Calu3 (cell line): ENCODE results near the gene ENPP3. TPM values are rescaled to one million over a fixed set of nuclear protein-coding genes. Genes with fewer than 3 reads are reported as not detected.

Experiments
- BruUV-seq: library from RNA; stranded (reverse); fragments of 400-500 nt; replicated peaks from 2 replicates; lab custom pipeline; 2021; lab: Mats Ljungman, UMichigan
- CTCF ChIA-PET: fragments of 300-600 bp; sonication (Branson Sonifier 250); formaldehyde crosslinking; loops from one replicate; lab custom pipeline; 2022; ENCODE audit warnings: antibody characterized with exemption; lab: Charles Lee
- DNase-seq: peaks from one replicate; pipeline ENCODE4 v3.0.0; 2022
- H3K27ac Mint-ChIP-seq: one replicate; pipeline ENCODE4 v1.8.0; 2022; ENCODE audit warnings: mixed read lengths; ENCODE audit not compliant: unreplicated experiment
- H3K27me3 Mint-ChIP-seq: one replicate; pipeline ENCODE4 v1.8.0; 2022; ENCODE audit warnings: mixed read lengths; ENCODE audit not compliant: unreplicated experiment
- H3K36me3 Mint-ChIP-seq: one replicate; pipeline ENCODE4 v1.8.0; 2022; ENCODE audit warnings: mild to moderate bottlenecking, moderate library complexity, mixed read lengths; ENCODE audit not compliant: insufficient read depth, unreplicated experiment
- H3K4me1 Mint-ChIP-seq: one replicate; pipeline ENCODE4 v1.8.0; 2022; ENCODE audit warnings: mild to moderate bottlenecking, low read depth, mixed read lengths; ENCODE audit not compliant: unreplicated experiment
- H3K4me3 Mint-ChIP-seq: one replicate; pipeline ENCODE4 v1.8.0; 2022; ENCODE audit warnings: mild to moderate bottlenecking, low read depth, moderate library complexity, mixed read lengths; ENCODE audit not compliant: unreplicated experiment
- H3K9me3 Mint-ChIP-seq: one replicate; pipeline ENCODE4 v1.8.0; 2022; ENCODE audit warnings: low read depth, mixed read lengths; ENCODE audit not compliant: unreplicated experiment
- CTCF ChIP-seq: fragments of 200-600 bp; IDR thresholded peaks from one replicate; pipeline ENCODE4 v1.8.0; 2022; ENCODE audit warnings: antibody characterized with exemption; ENCODE audit not compliant: unreplicated experiment
- intact Hi-C: fragments of 100-400 bp; cut with micrococcal nuclease; formaldehyde crosslinking; loops from one replicate; pipeline ENCODE4 v1.10.0; 2022; ENCODE audit not compliant: unreplicated experiment
- total RNA-seq: library from RNA; stranded (reverse); gene quantifications from 2 replicates; pipeline ENCODE4 v1.2.3, GENCODE V29; 2022

ENPP3 gene
- total RNA-seq, 1 experiment from 2014 or later = not detected

GRCh38 chr6:131640100-131640499, 3.0 kb downstream of the ENPP3 start:
- no peaks in the 10 kb centered on the region for H3K9me3 Mint-ChIP-seq
- CTCF ChIA-PET = interaction anchor here (1.5 kb wide), 1 partner anchor 11 kb away, joined by 7 read pairs; no protein-coding TSS in a partner anchor

GRCh38 chr6:131640576-131640975, 3.5 kb downstream of the ENPP3 start:
- Mint-ChIP-seq H3K36me3 (no peaks in the 10 kb centered on the region), H3K4me3 (no peak overlapping the region), H3K9me3 (no peaks in the 10 kb centered on the region), H3K4me1 (no peaks in the 10 kb centered on the region), H3K27ac (no peak overlapping the region), H3K27me3 (no peaks in the 10 kb centered on the region)
- CTCF ChIA-PET = no interaction called here
- no peak for TF ChIP-seq CTCF
- no TSS peak for BruUV-seq
- DNase-seq = no peak
- intact Hi-C loops = no loop called here

More at GRCh38 chr6:131640100-131640499, 3.0 kb downstream of the ENPP3 start:
- intact Hi-C loops = no loop called here
- no peak for TF ChIP-seq CTCF
- Mint-ChIP-seq H3K36me3 (no peaks in the 10 kb centered on the region), H3K4me1 (no peaks in the 10 kb centered on the region), H3K4me3 (no peak overlapping the region), H3K27ac (no peak overlapping the region), H3K27me3 (no peaks in the 10 kb centered on the region)
- BruUV-seq = no TSS peak
- DNase-seq = no peak

GRCh38 chr6:131641554-131641953, 4.5 kb downstream of the ENPP3 start:
- Mint-ChIP-seq H3K27me3 (no peaks in the 10 kb centered on the region), H3K9me3 (no peaks in the 10 kb centered on the region), H3K36me3 (no peaks in the 10 kb centered on the region), H3K4me1 (no peaks in the 10 kb centered on the region), H3K4me3 (no peak overlapping the region), H3K27ac (no peak overlapping the region)
- intact Hi-C loops = no loop called here
- no TSS peak for BruUV-seq
- DNase-seq = no peak
- CTCF ChIA-PET = no interaction called here
- no peak for TF ChIP-seq CTCF

GRCh38 chr6:131642565-131642964, 5.5 kb downstream of the ENPP3 start:
- no TSS peak for BruUV-seq
- H3K9me3 Mint-ChIP-seq = no peaks in the 10 kb centered on the region
- no peak for DNase-seq
- CTCF ChIA-PET = no interaction called here
- no peaks in the 10 kb centered on the region for H3K36me3 Mint-ChIP-seq
- no peak for TF ChIP-seq CTCF
- H3K4me1 Mint-ChIP-seq = no peaks in the 10 kb centered on the region
- no peaks in the 10 kb centered on the region for H3K27me3 Mint-ChIP-seq
- H3K27ac Mint-ChIP-seq = no peak overlapping the region
- intact Hi-C loops = no loop called here
- no peak overlapping the region for H3K4me3 Mint-ChIP-seq
